ENCODE results near the gene PTBP2. TPM values are rescaled to one million over a fixed set of nuclear protein-coding genes. Genes with fewer than 3 reads are reported as not detected.
"Not testable (repeated sequence)": the region's sequence is repeated elsewhere in the genome, so short reads cannot be mapped to it uniquely, and the experiment has no call there.

PTBP2 gene
- polyA plus RNA-seq, 4 donors = 42.1 to 55.7 (median 48.8) TPM

- no peak for DNase-seq (ENCODE audit: low read depth in 4 of 4, low spot score in 3 of 4)
These were observed 6.3 kb downstream of the PTBP2 start for GRCh38 chr1:96727860-96728259.

- DNase-seq (ENCODE audit: low read depth in 4 of 4, low spot score in 3 of 4) = no peak
These were observed 9.2 kb downstream of the PTBP2 start for GRCh38 chr1:96730574-96731298.

GRCh38 chr1:96741335-96741734, 19.8 kb downstream of the PTBP2 start:
- DNase-seq (ENCODE audit: low read depth in 4 of 4, low spot score in 3 of 4) = no peak

GRCh38 chr1:96746440-96747420, 25.1 kb downstream of the PTBP2 start:
- DNase-seq (ENCODE audit: low read depth in 4 of 4, low spot score in 3 of 4) = no peak

GRCh38 chr1:96747565-96747964, 26.0 kb downstream of the PTBP2 start:
- DNase-seq (ENCODE audit: low read depth in 4 of 4, low spot score in 3 of 4) = no peak

GRCh38 chr1:96748078-96748477, 26.5 kb downstream of the PTBP2 start:
- no peak for DNase-seq (ENCODE audit: low read depth in 4 of 4, low spot score in 3 of 4)

GRCh38 chr1:96749618-96750017, 28.0 kb downstream of the PTBP2 start:
- DNase-seq (ENCODE audit: low read depth in 4 of 4, low spot score in 3 of 4) = no peak

GRCh38 chr1:96752394-96752793, 30.8 kb downstream of the PTBP2 start:
- DNase-seq (ENCODE audit: low read depth in 4 of 4, low spot score in 3 of 4) = no peak

- DNase-seq (ENCODE audit: low read depth in 4 of 4, low spot score in 3 of 4) = no peak
These were observed 35.2 kb downstream of the PTBP2 start for GRCh38 chr1:96756789-96757188.

GRCh38 chr1:96762586-96762985, 41.0 kb downstream of the PTBP2 start:
- DNase-seq (ENCODE audit: low read depth in 4 of 4, low spot score in 3 of 4) = not testable (repeated sequence)

- no peak for DNase-seq (ENCODE audit: low read depth in 4 of 4, low spot score in 3 of 4)
These were observed 41.9 kb downstream of the PTBP2 start for GRCh38 chr1:96763514-96763913.

GRCh38 chr1:96764469-96764868, 42.9 kb downstream of the PTBP2 start:
- no peak for DNase-seq (ENCODE audit: low read depth in 4 of 4, low spot score in 3 of 4)

- DNase-seq (ENCODE audit: low read depth in 4 of 4, low spot score in 3 of 4) = no peak
These were observed 50.3 kb downstream of the PTBP2 start for GRCh38 chr1:96771847-96772246.

- DNase-seq (ENCODE audit: low read depth in 4 of 4, low spot score in 3 of 4) = no peak
These were observed 50.8 kb downstream of the PTBP2 start for GRCh38 chr1:96772349-96772748.

- DNase-seq (ENCODE audit: low read depth in 4 of 4, low spot score in 3 of 4) = no peak
These were observed 51.4 kb downstream of the PTBP2 start for GRCh38 chr1:96772972-96773371.

- DNase-seq (ENCODE audit: low read depth in 4 of 4, low spot score in 3 of 4) = no peak
These were observed 60.6 kb downstream of the PTBP2 start for GRCh38 chr1:96782206-96782605.

- no peak for DNase-seq (ENCODE audit: low read depth in 4 of 4, low spot score in 3 of 4)
These were observed 61.3 kb downstream of the PTBP2 start for GRCh38 chr1:96782856-96783255.

- no peak for DNase-seq (ENCODE audit: low read depth in 4 of 4, low spot score in 3 of 4)
These were observed 69.0 kb downstream of the PTBP2 start for GRCh38 chr1:96790599-96790998.

- DNase-seq (ENCODE audit: low read depth in 4 of 4, low spot score in 3 of 4) = no peak
These were observed 70.6 kb downstream of the PTBP2 start for GRCh38 chr1:96792220-96792619.

- DNase-seq (ENCODE audit: low read depth in 4 of 4, low spot score in 3 of 4) = not testable (repeated sequence)
These were observed 80.1 kb downstream of the PTBP2 start for GRCh38 chr1:96801696-96802095.

- DNase-seq (ENCODE audit: low read depth in 4 of 4, low spot score in 3 of 4) = no peak
These were observed 83.1 kb downstream of the PTBP2 start for GRCh38 chr1:96804648-96805047.

- no peak for DNase-seq (ENCODE audit: low read depth in 4 of 4, low spot score in 3 of 4)
These were observed 86.6 kb downstream of the PTBP2 start for GRCh38 chr1:96808191-96808590.
